HCT116 (cell line): ENCODE data around the gene SKA3. TPM values are rescaled to one million over a fixed set of nuclear protein-coding genes. Genes with fewer than 3 reads are reported as not detected.

Source experiments
- ATAC-seq: fragments of 200-7000 bp; cut with Tn5 transposase; 2 replicates; pipeline ENCODE4 v1.9.1; 2020; ENCODE audit warnings: mild to moderate bottlenecking, moderate library complexity
- BruUV-seq: library from RNA; stranded (reverse); fragments of 400-500 nt; replicated peaks from 2 replicates; lab custom pipeline; 2021; lab: Mats Ljungman, UMichigan
- CTCF ChIA-PET: fragments of 300-600 bp; sonication (Branson Sonifier 250); formaldehyde crosslinking; loops from one replicate; lab custom pipeline; 2021; ENCODE audit warnings: antibody characterized with exemption; lab: Charles Lee
- POLR2A ChIA-PET: fragments of 300-600, 350-600 bp; sonication (Branson Sonifier 250); formaldehyde crosslinking; loops from one replicate; lab custom pipeline; 2021; ENCODE audit warnings: antibody characterized with exemption; lab: Charles Lee
- RAD21 ChIA-PET, 2 experiments: fragments of 300-600 bp; sonication (Branson Sonifier 250); formaldehyde crosslinking; loops; one replicate each; lab custom pipeline; 2023; ENCODE audit warnings: low total read pairs in 2 of 2; ENCODE audit not compliant: uncharacterized antibody in 2 of 2, unreplicated experiment in 2 of 2, low non-redundant PET in 1 of 2; lab: Charles Lee
- DNase-seq: peaks from one replicate; pipeline ENCODE4 v3.0.0-alpha.2; 2010; ENCODE audit warnings: low read depth, low spot score
- H2AFZ ChIP-seq: fragments of 200-600 bp; shearing (Covaris generic), sonication (generic); 2 replicates; pipeline ENCODE4 v1.6.1; 2017; ENCODE audit warnings: low read depth, mixed run types, mixed read lengths, antibody characterized with exemption, low read length; ENCODE audit not compliant: poor library complexity, severe bottlenecking
- H3K27ac ChIP-seq: 2 replicates; pipeline ENCODE4 v1.5.1; 2012; ENCODE audit warnings: low read depth, low read length
- H3K27me3 ChIP-seq: fragments of 200-600 bp; sonication (generic); 2 replicates; pipeline ENCODE4 v1.6.1; 2016; ENCODE audit warnings: mixed run types, low read length, mixed read lengths; ENCODE audit not compliant: insufficient read depth
- H3K36me3 ChIP-seq, 2 experiments: fragments of 200-500 bp in 1 of 2; fragments of 200-600 bp in 1 of 2; sonication (Bioruptor generic) in 1 of 2; sonication (generic) in 1 of 2; 2 replicates each; pipeline versions ENCODE4 v1.5.1 to v1.6.1; 2014 to 2016; ENCODE audit warnings: low read length in 2 of 2, inconsistent platforms in 1 of 2, mixed read lengths in 1 of 2, mixed run types in 1 of 2; ENCODE audit not compliant: insufficient read depth in 2 of 2, control insufficient read depth in 1 of 2
- H3K4me1 ChIP-seq, 2 experiments: fragments of 200-600 bp in 1 of 2; sonication (generic) in 1 of 2; 2 replicates each; pipeline versions ENCODE4 v1.5.1 to v1.6.1; 2012 to 2017; ENCODE audit warnings: low read length in 2 of 2, inconsistent platforms in 1 of 2, mild to moderate bottlenecking in 1 of 2, mixed read lengths in 1 of 2, mixed run types in 1 of 2, moderate library complexity in 1 of 2; ENCODE audit not compliant: insufficient read depth in 2 of 2, control insufficient read depth in 1 of 2
- H3K4me2 ChIP-seq: fragments of 200-600 bp; sonication (generic); 2 replicates; pipeline ENCODE4 v1.6.1; 2017; ENCODE audit warnings: mixed run types, low read length, mixed read lengths
- H3K4me3 ChIP-seq, 2 experiments: fragments of 200-600 bp in 1 of 2; sonication (generic) in 1 of 2; replicated peaks in 1 of 2; 2 replicates each; pipeline ENCODE4 v1.5.1; 2011 to 2016; ENCODE audit warnings: low read length in 2 of 2, control low read depth in 1 of 2, low read depth in 1 of 2, mild to moderate bottlenecking in 1 of 2, mixed read lengths in 1 of 2, mixed run types in 1 of 2
- H3K79me2 ChIP-seq: fragments of 200-600 bp; sonication (generic); 2 replicates; pipeline ENCODE4 v1.6.1; 2017; ENCODE audit warnings: mild to moderate bottlenecking, mixed run types, low read length, moderate library complexity, mixed read lengths; ENCODE audit not compliant: insufficient read depth
- H3K9ac ChIP-seq: fragments of 200-600 bp; sonication (generic); 2 replicates; pipeline ENCODE4 v1.6.1; 2016; ENCODE audit warnings: low read length, mixed read lengths
- H3K9me2 ChIP-seq: fragments of 200-600 bp; sonication (generic), shearing (Covaris generic); 2 replicates; pipeline ENCODE4 v1.6.1; 2017; ENCODE audit warnings: mixed run types, mild to moderate bottlenecking, moderate library complexity; ENCODE audit not compliant: insufficient read depth
- H3K9me3 ChIP-seq, 2 experiments: fragments of 200-500 bp in 1 of 2; fragments of 200-600 bp in 1 of 2; sonication (Bioruptor generic) in 1 of 2; sonication (generic) in 1 of 2; 2 replicates each; pipeline ENCODE4 v1.6.1; 2014 to 2017; ENCODE audit warnings: low read length in 2 of 2, mixed read lengths in 2 of 2, inconsistent platforms in 1 of 2, low read depth in 1 of 2, mild to moderate bottlenecking in 1 of 2, mixed run types in 1 of 2, moderate library complexity in 1 of 2; ENCODE audit not compliant: control insufficient read depth in 1 of 2, insufficient read depth in 1 of 2
- H4K20me1 ChIP-seq: fragments of 200-600 bp; sonication (generic), shearing (Covaris generic); 2 replicates; pipeline ENCODE4 v1.6.1; 2017; ENCODE audit warnings: mixed run types, mild to moderate bottlenecking, moderate library complexity; ENCODE audit not compliant: insufficient read depth
- ATF3 ChIP-seq: IDR thresholded peaks from 2 replicates; pipeline ENCODE4 v1.6.1; 2012
- CEBPB ChIP-seq: IDR thresholded peaks from 2 replicates; pipeline ENCODE4 v1.6.1; 2012; ENCODE audit warnings: low read depth
- EGR1 ChIP-seq: IDR thresholded peaks from 2 replicates; pipeline ENCODE4 v1.6.1; 2012; ENCODE audit warnings: low read depth
- ELF1 ChIP-seq: IDR thresholded peaks from 2 replicates; pipeline ENCODE4 v1.6.1; 2012; ENCODE audit warnings: low read depth, borderline replicate concordance
- FOSL1 ChIP-seq: IDR thresholded peaks from 2 replicates; pipeline ENCODE4 v1.6.1; 2012; ENCODE audit warnings: low read depth
- JUND ChIP-seq: IDR thresholded peaks from 2 replicates; pipeline ENCODE4 v1.6.1; 2012
- ZBTB33 ChIP-seq: IDR thresholded peaks from 2 replicates; pipeline ENCODE4 v1.6.1; 2011; ENCODE audit warnings: mild to moderate bottlenecking, low read length, moderate library complexity; ENCODE audit not compliant: insufficient replicate concordance; ENCODE audit errors: extremely low read depth
- ZNF274 ChIP-seq: fragments of 200-500 bp; sonication (Bioruptor generic); IDR thresholded peaks from 2 replicates; pipeline ENCODE4 v1.6.1; 2014; ENCODE audit warnings: mild to moderate bottlenecking, low read depth, low read length, inconsistent platforms
- intact Hi-C: fragments of 100-400 bp; cut with micrococcal nuclease; formaldehyde crosslinking; loops from 2 replicates; pipeline ENCODE4 v1.10.0; 2022
- total RNA-seq: library from RNA; stranded (reverse); gene quantifications from one replicate; pipeline ENCODE4 v1.2.1, GENCODE V29; 2021; ENCODE audit not compliant: unreplicated experiment

The SKA3 gene
- total RNA-seq, 1 experiment from 2014 or later, result 43.3 TPM

GRCh38 chr13:21138561-21138960 lies 37.8 kb downstream of the SKA3 start:
- Histone ChIP-seq H3K9me3 (no peaks in the 10 kb centered on the region), H2AFZ (no peak overlapping the region), H3K4me1 (peaks cover 11 to 32% of the 10 kb centered on the region in 2 experiments; a peak in 3 of 4 replicates), H3K27me3 (no peaks in the 10 kb centered on the region), H4K20me1 (peaks cover under 1% of the 10 kb centered on the region; the same call in 1 of the 2 replicates), H3K4me3 (no peak overlapping the region), H3K4me2 (peak overlapping the region; percentile 91; the same call in 1 of the 2 replicates), H3K36me3 (peaks cover 4 to 10% of the 10 kb centered on the region in 2 experiments; a peak in 2 of 4 replicates), H3K27ac (no peak overlapping the region), H3K9ac (no peak overlapping the region), H3K9me2 (no peaks in the 10 kb centered on the region), H3K79me2 (peaks cover 32% of the 10 kb centered on the region)
- TF ChIP-seq EGR1 (no peak), ATF3 (no peak), ELF1 (no peak), ZBTB33 (no peak)
- DNase-seq, result no peak
- intact Hi-C loops, result loop anchor here (2.0 kb wide), 1 partner anchor 78 kb away; the partner anchor contains the start of gene LATS2
- no TSS peak for BruUV-seq
- ATAC-seq, result no peak
- CTCF ChIA-PET, result no interaction called here
- RAD21 ChIA-PET, result no interaction called here
- POLR2A ChIA-PET, result interaction anchor here (1.6 kb wide), 1 partner anchor 38 kb away, joined by 9 read pairs; the partner anchor contains the start of genes MRPL57 and SKA3

GRCh38 chr13:21137696-21138095 lies 38.7 kb downstream of the SKA3 start:
- H3K9me2 ChIP-seq, result no peaks in the 10 kb centered on the region
- H3K9me3 ChIP-seq, result no peaks in the 10 kb centered on the region
- ChIA-PET RAD21 (no interaction called here), POLR2A (interaction anchor here (1.6 kb wide), 1 partner anchor 39 kb away, joined by 9 read pairs; the partner anchor contains the start of genes MRPL57 and SKA3), CTCF (interaction anchor here (0.5 kb wide), 1 partner anchor 213 kb away, joined by 3 read pairs; no protein-coding TSS in a partner anchor)
- peak overlapping the region; percentile 12; the same call in 1 of the 2 replicates for H3K27ac ChIP-seq
- H2AFZ ChIP-seq, result peak overlapping the region; percentile 2
- H3K4me3 ChIP-seq, result no peak overlapping the region; a peak in 1 of 4 replicates
- 0 out of 2 replicates have a peak overlapping the region, but pooled peaks have one; percentile 3 for H3K9ac ChIP-seq
- ATAC-seq (peak; percentile 18), DNase-seq (peak; percentile 59)
- TF ChIP-seq ZBTB33, result no peak
- TF ChIP-seq JUND, result peak; percentile 39
- TF ChIP-seq FOSL1, result peak; percentile 71
- peak; percentile 65 for TF ChIP-seq CEBPB
- TF ChIP-seq ATF3, result peak; percentile 69; the same call in 1 of the 2 replicates
- TF ChIP-seq ZNF274, result no peak
- no peaks in the 10 kb centered on the region for H3K27me3 ChIP-seq
- peaks cover 24% of the 10 kb centered on the region for H3K79me2 ChIP-seq
- no TSS peak for BruUV-seq
- H4K20me1 ChIP-seq, result no peaks in the 10 kb centered on the region
- peaks cover 11 to 30% of the 10 kb centered on the region in 2 experiments; a peak in 3 of 4 replicates for H3K4me1 ChIP-seq
- H3K4me2 ChIP-seq, result peak overlapping the region; percentile 45
- intact Hi-C loops, result loop anchor here (2.0 kb wide), 1 partner anchor 77 kb away; the partner anchor contains the start of gene LATS2
- peaks cover 1 to 4% of the 10 kb centered on the region in 2 experiments; a peak in 1 of 4 replicates for H3K36me3 ChIP-seq
